Dedifferentiated amniotic fluid mesenchymal stem cell (primary cell): Measurements from ENCODE around the gene TSPAN17.

Experiments
- DNase-seq: peaks from one replicate; pipeline ENCODE4 v3.0.0-alpha.2; 2016; ENCODE audit errors: extremely low spot score

TSPAN17 gene

GRCh38 chr5:176660530-176660859 is 13.2 kb downstream of the TSPAN17 start:
- no peak for DNase-seq

- peak; percentile 48 for DNase-seq
Observed at GRCh38 chr5:176660860-176661641, 13.8 kb downstream of the TSPAN17 start.

- no peak for DNase-seq
Observed at GRCh38 chr5:176661676-176662075, 14.4 kb downstream of the TSPAN17 start.

- DNase-seq: no peak
Observed at GRCh38 chr5:176662371-176663333, 15.4 kb downstream of the TSPAN17 start.

- DNase-seq: no peak
Observed at GRCh38 chr5:176663566-176663965, 16.3 kb downstream of the TSPAN17 start.

GRCh38 chr5:176664479-176664878 is 17.2 kb downstream of the TSPAN17 start:
- DNase-seq: no peak

GRCh38 chr5:176664886-176665285 is 17.6 kb downstream of the TSPAN17 start:
- no peak for DNase-seq

- no peak for DNase-seq
Observed at GRCh38 chr5:176665517-176665916, 18.2 kb downstream of the TSPAN17 start.

- DNase-seq: no peak
Observed at GRCh38 chr5:176667637-176668036, 20.4 kb downstream of the TSPAN17 start.

GRCh38 chr5:176670449-176670848 is 23.2 kb downstream of the TSPAN17 start:
- no peak for DNase-seq

- DNase-seq: no peak
Observed at GRCh38 chr5:176671399-176671798, 24.1 kb downstream of the TSPAN17 start.

GRCh38 chr5:176671890-176672747 is 24.8 kb downstream of the TSPAN17 start:
- no peak for DNase-seq

GRCh38 chr5:176673651-176674583 is 26.6 kb downstream of the TSPAN17 start:
- no peak for DNase-seq

- DNase-seq: no peak
Observed at GRCh38 chr5:176674799-176675198, 27.5 kb downstream of the TSPAN17 start.

GRCh38 chr5:176675676-176676360 is 28.5 kb downstream of the TSPAN17 start:
- no peak for DNase-seq

- DNase-seq: no peak
Observed at GRCh38 chr5:176676361-176676824, 29.1 kb downstream of the TSPAN17 start.

GRCh38 chr5:176677209-176677939 is 30.1 kb downstream of the TSPAN17 start:
- no peak for DNase-seq

- no peak for DNase-seq
Observed at GRCh38 chr5:176678584-176678983, 31.3 kb downstream of the TSPAN17 start.
